Fibroblast of skin of left biceps (primary cell): ENCODE data around the gene CD8B.

ENCODE experiments used
- DNase-seq, 2 experiments: peaks; one replicate each; pipeline ENCODE4 v3.0.0-alpha.2; 2013; ENCODE audit warnings: low read depth in 2 of 2

The CD8B gene

DNA sequence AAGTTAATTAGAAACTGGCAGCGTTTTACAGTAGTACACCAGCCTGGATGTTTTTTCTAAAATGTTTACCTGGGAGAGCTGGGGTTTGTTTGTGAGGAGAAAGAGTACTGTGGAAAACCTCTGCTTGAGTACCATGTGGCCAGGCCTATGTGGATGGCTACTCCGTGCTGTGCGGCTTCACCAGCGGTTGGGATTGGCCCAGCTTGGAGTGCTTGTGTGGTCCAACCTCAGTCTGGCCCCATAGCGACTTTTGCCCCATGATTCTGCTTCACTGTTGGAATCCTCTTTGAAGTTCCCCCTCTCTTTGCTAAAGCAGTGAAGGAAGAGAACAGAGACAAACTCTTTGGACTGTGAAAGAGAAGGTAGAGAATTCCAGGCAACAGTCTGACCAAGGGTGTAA lies 86.8 kb downstream of the CD8B start:
- no peak for DNase-seq

DNA sequence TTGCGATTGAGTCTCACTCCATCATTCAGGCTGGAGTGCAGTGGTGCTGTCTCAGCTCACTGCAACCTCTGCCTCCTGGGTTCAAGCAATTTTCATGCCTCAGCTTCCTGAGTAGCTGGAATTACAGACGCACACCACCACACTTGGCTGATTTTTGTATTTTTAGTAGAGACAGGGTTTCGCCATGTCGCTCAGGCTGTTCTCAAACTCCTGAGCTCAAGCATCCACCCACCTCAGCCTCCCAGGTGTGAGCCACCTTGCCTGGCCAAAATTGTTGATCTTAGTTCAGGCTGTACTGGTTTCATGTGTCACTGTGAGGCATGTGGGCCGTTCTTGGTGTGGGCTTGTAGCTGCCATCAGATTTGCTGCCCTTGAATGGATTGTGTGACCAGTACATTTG lies 89.1 kb downstream of the CD8B start:
- no peak for DNase-seq

DNA sequence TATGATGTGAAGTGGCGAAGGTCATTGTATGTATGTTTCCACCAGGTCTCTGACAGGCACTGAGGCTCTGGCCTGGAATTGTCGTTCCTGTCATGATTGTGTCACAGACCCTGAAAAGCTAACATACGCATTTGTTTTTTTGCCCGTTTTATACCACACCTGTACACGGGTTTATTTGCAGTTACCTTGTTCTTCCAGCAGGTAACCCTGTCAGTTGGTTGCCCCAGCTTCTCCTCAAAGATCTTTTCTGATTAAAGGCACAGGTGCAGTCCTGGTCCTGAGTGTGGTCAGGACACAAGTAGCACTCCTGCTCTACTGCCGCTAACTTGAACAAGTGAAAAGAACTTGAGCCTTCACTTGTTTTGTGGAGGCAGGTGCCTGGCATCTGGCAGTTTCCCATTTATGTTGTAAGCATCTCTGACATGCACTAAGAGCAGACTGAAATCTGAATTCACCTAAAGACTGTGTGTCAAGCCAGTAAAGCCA lies 90.8 kb downstream of the CD8B start:
- DNase-seq, result no peak

DNA sequence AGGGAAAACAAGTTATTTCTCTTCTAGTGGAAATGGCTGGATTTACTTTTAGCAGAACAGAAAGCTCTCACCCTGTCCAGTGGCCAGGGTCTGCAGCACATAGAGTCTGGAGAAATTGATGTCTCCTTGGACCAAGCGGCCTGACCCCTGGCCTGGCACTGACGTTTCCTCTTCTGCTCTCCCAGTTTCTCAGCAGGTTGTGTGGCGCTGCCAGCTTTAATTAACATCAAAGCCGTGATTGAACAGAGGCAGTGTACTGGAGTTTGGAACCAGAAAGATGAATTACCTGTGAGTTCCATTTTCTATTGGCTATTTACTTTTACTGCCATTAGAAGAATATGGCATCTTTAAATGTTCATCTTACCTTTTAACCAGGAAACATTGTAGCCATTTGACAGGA lies 91.8 kb downstream of the CD8B start:
- no peak for DNase-seq

DNA sequence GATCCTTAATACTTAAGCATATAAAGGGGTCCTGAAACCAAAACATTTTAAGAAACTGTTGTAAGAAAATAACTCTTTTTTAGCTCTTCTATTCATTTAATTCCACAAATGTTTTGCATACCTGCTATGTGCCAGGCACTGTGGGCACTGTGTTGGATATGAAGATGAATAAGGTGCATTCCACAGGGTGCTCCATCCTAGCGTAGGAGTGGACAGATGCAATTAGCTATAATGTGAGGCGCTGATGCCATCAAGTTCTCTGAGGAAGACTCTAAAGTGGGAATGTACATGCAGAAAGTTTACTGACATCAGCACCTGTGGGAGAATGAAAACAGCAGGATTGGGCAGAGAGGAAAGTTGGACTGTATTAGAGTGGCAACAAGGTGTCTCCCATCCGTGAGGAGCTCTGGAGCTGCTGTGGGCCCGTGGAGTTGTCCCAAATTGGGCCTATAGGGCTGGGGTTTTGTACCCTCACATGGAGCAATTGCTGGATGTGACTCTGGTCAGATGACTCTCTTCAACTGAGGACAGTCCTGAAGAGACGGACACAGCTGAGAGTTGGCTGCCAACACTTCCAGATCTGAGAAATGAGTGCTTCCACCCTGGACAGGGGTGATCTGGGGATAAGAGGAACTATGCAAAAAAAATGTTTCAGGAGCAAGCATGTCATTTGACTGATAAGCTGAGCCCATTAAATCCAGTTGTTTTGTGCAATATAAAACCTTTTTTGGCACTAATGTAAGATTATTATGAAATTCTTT lies 93.3 kb downstream of the CD8B start:
- DNase-seq, result no peak
